Measurements from ENCODE around the gene HS3ST4. TPM values are rescaled to one million over a fixed set of nuclear protein-coding genes. Genes with fewer than 3 reads are reported as not detected.

HS3ST4 gene
- total and polyA plus RNA-seq, 10 of the 15 experiments (the other 5 are each of a cell fraction or from before 2014, with no cell fraction given) = 0.05 TPM; not detected in 9

DNA sequence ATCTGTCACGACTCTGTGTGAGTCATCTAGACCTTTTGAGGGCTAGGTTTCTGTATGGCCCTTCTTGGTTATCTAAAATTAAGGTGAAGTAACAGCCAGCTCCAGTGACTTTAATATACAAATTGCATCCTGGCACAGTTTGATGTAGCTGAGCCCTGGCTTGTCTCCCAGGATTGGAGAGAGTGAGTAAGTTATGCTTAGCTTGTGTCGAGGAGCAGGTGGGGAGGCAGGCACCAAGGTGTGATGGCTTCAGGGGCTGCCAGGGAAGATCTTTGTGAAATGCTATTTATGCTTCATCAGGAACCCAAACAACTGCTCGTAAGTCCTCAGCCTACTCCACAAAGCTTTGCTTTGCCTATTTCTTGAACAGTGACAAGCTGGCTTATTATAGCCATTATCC, 261.2 kb downstream of the HS3ST4 start:
- H3K4me1 ChIP-seq (ENCODE audit: control insufficient read depth, insufficient read depth, low read length) = no peaks in the 10 kb centered on the region
- no peak for DNase-seq (ENCODE audit: low read depth, low spot score)
- BruUV-seq (replicated peaks) = no TSS peak
- H3K79me2 ChIP-seq (ENCODE audit: control insufficient read depth, insufficient read depth, low read length) = no peaks in the 10 kb centered on the region
- no peak for FAIRE-seq
- ChIA-PET SMC1A (ENCODE audit: uncharacterized antibody, unreplicated experiment) (interaction anchor here (0.6 kb wide), 1 partner anchor 94 kb away, joined by 3 read pairs; no protein-coding TSS in a partner anchor), RAD21 (ENCODE audit: unreplicated experiment) (no interaction called here), POLR2A (no interaction called here), CTCF (no interaction called here)
- in situ Hi-C loops (cut with MboI) (no loop called here), intact Hi-C loops (cut with micrococcal nuclease; ENCODE audit: unreplicated experiment) (no loop called here)
- no peaks in the 10 kb centered on the region for H3K36me3 ChIP-seq (ENCODE audit: control insufficient read depth in 2 of 2, insufficient read depth in 2 of 2, low read length in 1 of 2)
- no peaks in the 10 kb centered on the region for H3K27me3 ChIP-seq (replicated peaks in 1 of 2; ENCODE audit: control insufficient read depth in 2 of 2, insufficient read depth in 2 of 2, low read length in 1 of 2)
- H4K20me1 ChIP-seq (ENCODE audit: control insufficient read depth, insufficient read depth) = no peaks in the 10 kb centered on the region
- no peak overlapping the region for H3K4me3 ChIP-seq
- no peak overlapping the region for H2AFZ ChIP-seq (ENCODE audit: control insufficient read depth, low read depth, low read length)
- no peak overlapping the region for H3K27ac ChIP-seq (ENCODE audit: control insufficient read depth, insufficient read depth)
- 2% methylated on average over 3 of the region's 3 CpGs for WGBS (ENCODE audit: insufficient coverage, insufficient replicate concordance, low lambda C conversion rate, missing lambda C conversion rate)
- no peak overlapping the region for H3K9ac ChIP-seq (ENCODE audit: control insufficient read depth, insufficient read depth, low read length)
- H3K4me2 ChIP-seq (ENCODE audit: control insufficient read depth, insufficient read depth) = no peak overlapping the region
- TF ChIP-seq CEBPZ (IDR thresholded peaks at IDR 0.05; ENCODE audit: low read depth, low read length) (no peak), BCL11A (IDR thresholded peaks at IDR 0.05; ENCODE audit: low read depth, low read length) (no peak), CREB1 (IDR thresholded peaks at IDR 0.05; ENCODE audit: low read depth) (no peak)
- no peak for ATAC-seq
- H3K9me3 ChIP-seq (replicated peaks; ENCODE audit: control insufficient read depth, insufficient read depth, low read length) = no peaks in the 10 kb centered on the region

DNA sequence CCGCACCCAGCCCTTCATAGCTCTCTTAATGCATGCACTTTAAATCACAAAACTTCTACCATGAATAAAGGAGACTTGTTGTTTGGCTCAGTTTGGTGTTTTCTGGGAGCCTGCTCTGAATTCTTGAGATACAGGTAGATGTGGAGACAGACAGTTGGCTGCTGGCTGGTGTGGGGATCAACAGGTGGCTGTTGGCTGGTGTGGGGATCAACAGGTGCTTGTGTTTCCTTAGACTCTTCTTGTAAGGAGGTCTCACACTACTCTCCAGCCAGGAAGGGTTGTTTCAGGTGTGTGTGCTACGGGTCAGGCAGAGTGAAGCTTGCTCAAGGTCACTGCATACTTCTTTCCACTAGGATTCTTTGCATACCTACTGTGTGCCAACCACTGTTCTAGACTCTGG, 265.9 kb downstream of the HS3ST4 start:
- intact Hi-C loops (cut with micrococcal nuclease; ENCODE audit: unreplicated experiment) = no loop called here
- TF ChIP-seq ZNF274 (IDR thresholded peaks at IDR 0.05; ENCODE audit: insufficient read depth, insufficient read length) = no peak
- TF ChIP-seq MYB (IDR thresholded peaks at IDR 0.05; ENCODE audit: borderline replicate concordance, low read depth, low read length) = no peak
- no peak for TF ChIP-seq BMI1 (IDR thresholded peaks at IDR 0.05; ENCODE audit: borderline replicate concordance)
- no peak for TF ChIP-seq TCF3 (IDR thresholded peaks at IDR 0.05; ENCODE audit: borderline replicate concordance, insufficient read depth, low read depth, low read length)
- TF ChIP-seq ZZZ3 (IDR thresholded peaks at IDR 0.05; ENCODE audit: control insufficient read depth, insufficient read length, low read depth) = no peak
- TF ChIP-seq POU2F2 (IDR thresholded peaks at IDR 0.05; ENCODE audit: borderline replicate concordance, low read depth, low read length) = no peak
- no peak for TF ChIP-seq BCL11A (IDR thresholded peaks at IDR 0.05; ENCODE audit: low read depth, low read length)
- no peak for TF ChIP-seq RBBP5 (conservative IDR thresholded peaks at IDR 0.05)
- no peak for TF ChIP-seq NR2C1 (IDR thresholded peaks at IDR 0.05)
- no peak for TF ChIP-seq ETV6 (conservative IDR thresholded peaks at IDR 0.05 in 1 of 2, IDR thresholded peaks at IDR 0.05 in 1 of 2; ENCODE audit: borderline replicate concordance in 1 of 2, low read depth in 1 of 2)
- no peak for TF ChIP-seq TAF1 (IDR thresholded peaks at IDR 0.05; ENCODE audit: borderline replicate concordance, low read depth, low read length)
- TF ChIP-seq KAT2A (conservative IDR thresholded peaks at IDR 0.05; ENCODE audit: control insufficient read depth, low read depth, low read length) = no peak
- no peak for TF ChIP-seq FOXM1 (IDR thresholded peaks at IDR 0.05; ENCODE audit: low read depth, low read length)
- no peak for TF ChIP-seq SREBF1 (IDR thresholded peaks at IDR 0.05; ENCODE audit: low read length)
- TF ChIP-seq HDGF (IDR thresholded peaks at IDR 0.05) = no peak

More for the DNA sequence above, 265.9 kb downstream of the HS3ST4 start:
- SMC1A ChIA-PET (ENCODE audit: uncharacterized antibody, unreplicated experiment) = no interaction called here
- Histone ChIP-seq H3K9me3 (replicated peaks; ENCODE audit: control insufficient read depth, insufficient read depth, low read length) (no peaks in the 10 kb centered on the region), H3K4me3 (no peak overlapping the region), H3K9ac (ENCODE audit: control insufficient read depth, insufficient read depth, low read length) (no peak overlapping the region), H2AFZ (ENCODE audit: control insufficient read depth, low read depth, low read length) (no peak overlapping the region), H4K20me1 (ENCODE audit: control insufficient read depth, insufficient read depth) (no peaks in the 10 kb centered on the region), H3K4me2 (ENCODE audit: control insufficient read depth, insufficient read depth) (no peak overlapping the region), H3K27ac (ENCODE audit: control insufficient read depth, insufficient read depth) (no peak overlapping the region), H3K27me3 (replicated peaks in 1 of 2; ENCODE audit: control insufficient read depth in 2 of 2, insufficient read depth in 2 of 2, low read length in 1 of 2) (no peaks in the 10 kb centered on the region), H3K79me2 (ENCODE audit: control insufficient read depth, insufficient read depth, low read length) (no peaks in the 10 kb centered on the region), H3K36me3 (ENCODE audit: control insufficient read depth in 2 of 2, insufficient read depth in 2 of 2, low read length in 1 of 2) (no peaks in the 10 kb centered on the region), H3K4me1 (ENCODE audit: control insufficient read depth, insufficient read depth, low read length) (no peaks in the 10 kb centered on the region)
- CTCF ChIA-PET = no interaction called here
- no peak for DNase-seq (ENCODE audit: low read depth, low spot score)
- POLR2A ChIA-PET = no interaction called here
- no peak for FAIRE-seq
- RAD21 ChIA-PET (ENCODE audit: unreplicated experiment) = no interaction called here
- WGBS (ENCODE audit: insufficient coverage, insufficient replicate concordance, low lambda C conversion rate, missing lambda C conversion rate) = 50% methylated on average over 2 of the region's 2 CpGs
- BruUV-seq (replicated peaks) = no TSS peak
- ATAC-seq = no peak
- in situ Hi-C loops (cut with MboI) = no loop called here

All from GM12878 (cell line).